ENCODE measurements around the gene HNRNPA0.
A peak's percentile ranks its signal among the peaks of the same experiment; 100 is the strongest.
"Not testable (repeated sequence)": the region's sequence is repeated elsewhere in the genome, so short reads cannot be mapped to it uniquely, and the experiment has no call there.

The HNRNPA0 gene

GRCh38 chr5:137754188-137754960, at the start of gene HNRNPA0:
HNRNPA0 (minus strand) TSS chr5:137754363; CDS start chr5:137754066, 297 bp downstream.
- Mint-ChIP-seq H3K4me3 (peak within 1 kb of the TSS; percentile 99), H3K27me3 (no peaks in the 10 kb centered on the region), H3K4me1 (ENCODE audit: low read depth) (peaks cover 15% of the 10 kb centered on the region), H3K9me3 (no peaks in the 10 kb centered on the region), H3K36me3 (ENCODE audit: low read depth) (peaks cover 42% of the 10 kb centered on the region), H3K27ac (peak within 1 kb of the TSS; percentile 100)
- intact Hi-C loops (cut with micrococcal nuclease): loop anchor here (2.0 kb wide), 1 partner anchor 278 kb away; the partner anchor contains the start of gene FAM13B

GRCh38 chr5:137802282-137803210, 48.4 kb upstream of the HNRNPA0 start:
- intact Hi-C loops (cut with micrococcal nuclease): no loop called here
- no peak overlapping the region for H3K27ac Mint-ChIP-seq
- no peak overlapping the region for H3K4me3 Mint-ChIP-seq

GRCh38 chr5:137800700-137801411, 46.7 kb upstream of the HNRNPA0 start:
- intact Hi-C loops (cut with micrococcal nuclease): no loop called here
- no peaks in the 10 kb centered on the region for H3K36me3 Mint-ChIP-seq (ENCODE audit: low read depth)
- H3K4me1 Mint-ChIP-seq (ENCODE audit: low read depth): no peaks in the 10 kb centered on the region
- H3K27me3 Mint-ChIP-seq: no peaks in the 10 kb centered on the region
- H3K4me3 Mint-ChIP-seq: no peak overlapping the region
- no peaks in the 10 kb centered on the region for H3K9me3 Mint-ChIP-seq
- H3K27ac Mint-ChIP-seq: no peak overlapping the region

More at GRCh38 chr5:137802282-137803210, 48.4 kb upstream of the HNRNPA0 start:
- Mint-ChIP-seq H3K4me1 (ENCODE audit: low read depth) (no peaks in the 10 kb centered on the region), H3K9me3 (no peaks in the 10 kb centered on the region), H3K27me3 (no peaks in the 10 kb centered on the region), H3K36me3 (ENCODE audit: low read depth) (no peaks in the 10 kb centered on the region)

- H3K9me3 Mint-ChIP-seq: no peaks in the 10 kb centered on the region
- no peaks in the 10 kb centered on the region for H3K27me3 Mint-ChIP-seq
- H3K4me3 Mint-ChIP-seq: no peak overlapping the region
- no peaks in the 10 kb centered on the region for H3K4me1 Mint-ChIP-seq (ENCODE audit: low read depth)
- no peak overlapping the region for H3K27ac Mint-ChIP-seq
- intact Hi-C loops (cut with micrococcal nuclease): no loop called here
- no peaks in the 10 kb centered on the region for H3K36me3 Mint-ChIP-seq (ENCODE audit: low read depth)
These were observed 42.1 kb upstream of the HNRNPA0 start for GRCh38 chr5:137796279-137796678.

- Mint-ChIP-seq H3K36me3 (ENCODE audit: low read depth) (no peaks in the 10 kb centered on the region), H3K4me3 (no peak overlapping the region)
- intact Hi-C loops (cut with micrococcal nuclease): no loop called here
These were observed 40.7 kb upstream of the HNRNPA0 start for GRCh38 chr5:137794863-137795262.

GRCh38 chr5:137792303-137792702, 38.1 kb upstream of the HNRNPA0 start:
- Mint-ChIP-seq H3K4me3 (no peak overlapping the region), H3K27ac (no peak overlapping the region), H3K9me3 (no peaks in the 10 kb centered on the region), H3K36me3 (ENCODE audit: low read depth) (no peaks in the 10 kb centered on the region), H3K27me3 (peaks cover 1% of the 10 kb centered on the region), H3K4me1 (ENCODE audit: low read depth) (no peaks in the 10 kb centered on the region)
- intact Hi-C loops (cut with micrococcal nuclease): no loop called here

More at GRCh38 chr5:137794863-137795262, 40.7 kb upstream of the HNRNPA0 start:
- H3K4me1 Mint-ChIP-seq (ENCODE audit: low read depth): no peaks in the 10 kb centered on the region
- no peak overlapping the region for H3K27ac Mint-ChIP-seq
- no peaks in the 10 kb centered on the region for H3K27me3 Mint-ChIP-seq
- no peaks in the 10 kb centered on the region for H3K9me3 Mint-ChIP-seq

GRCh38 chr5:137791799-137792198, 37.6 kb upstream of the HNRNPA0 start:
- Mint-ChIP-seq H3K9me3 (no peaks in the 10 kb centered on the region), H3K4me1 (ENCODE audit: low read depth) (no peaks in the 10 kb centered on the region), H3K4me3 (no peak overlapping the region), H3K36me3 (ENCODE audit: low read depth) (no peaks in the 10 kb centered on the region), H3K27me3 (peaks cover 1% of the 10 kb centered on the region), H3K27ac (no peak overlapping the region)
- intact Hi-C loops (cut with micrococcal nuclease): no loop called here

GRCh38 chr5:137791387-137791786, 37.2 kb upstream of the HNRNPA0 start:
- intact Hi-C loops (cut with micrococcal nuclease): no loop called here
- H3K36me3 Mint-ChIP-seq (ENCODE audit: low read depth): no peaks in the 10 kb centered on the region

GRCh38 chr5:137788560-137788959, 34.4 kb upstream of the HNRNPA0 start:
- H3K9me3 Mint-ChIP-seq; H3K27me3 Mint-ChIP-seq; intact Hi-C loops (cut with micrococcal nuclease); H3K4me1 Mint-ChIP-seq (ENCODE audit: low read depth); H3K27ac Mint-ChIP-seq; H3K4me3 Mint-ChIP-seq; H3K36me3 Mint-ChIP-seq (ENCODE audit: low read depth): not testable (repeated sequence)

More at GRCh38 chr5:137791387-137791786, 37.2 kb upstream of the HNRNPA0 start:
- Mint-ChIP-seq H3K9me3 (no peaks in the 10 kb centered on the region), H3K27ac (no peak overlapping the region), H3K4me1 (ENCODE audit: low read depth) (no peaks in the 10 kb centered on the region), H3K27me3 (peaks cover 1% of the 10 kb centered on the region), H3K4me3 (no peak overlapping the region)

GRCh38 chr5:137782984-137783536, 28.9 kb upstream of the HNRNPA0 start:
- H3K4me1 Mint-ChIP-seq (ENCODE audit: low read depth): no peaks in the 10 kb centered on the region
- H3K36me3 Mint-ChIP-seq (ENCODE audit: low read depth): no peaks in the 10 kb centered on the region
- no peak overlapping the region for H3K27ac Mint-ChIP-seq
- intact Hi-C loops (cut with micrococcal nuclease): no loop called here
- H3K27me3 Mint-ChIP-seq: no peaks in the 10 kb centered on the region
- H3K4me3 Mint-ChIP-seq: no peak overlapping the region
- no peaks in the 10 kb centered on the region for H3K9me3 Mint-ChIP-seq

GRCh38 chr5:137782055-137782454, 27.9 kb upstream of the HNRNPA0 start:
- Mint-ChIP-seq H3K27me3 (no peaks in the 10 kb centered on the region), H3K27ac (no peak overlapping the region), H3K4me3 (no peak overlapping the region), H3K36me3 (ENCODE audit: low read depth) (no peaks in the 10 kb centered on the region), H3K4me1 (ENCODE audit: low read depth) (no peaks in the 10 kb centered on the region), H3K9me3 (no peaks in the 10 kb centered on the region)
- intact Hi-C loops (cut with micrococcal nuclease): no loop called here

- H3K27ac Mint-ChIP-seq: no peak overlapping the region
- H3K4me1 Mint-ChIP-seq (ENCODE audit: low read depth): no peaks in the 10 kb centered on the region
- intact Hi-C loops (cut with micrococcal nuclease): loop anchor here (5.0 kb wide), 1 partner anchor 353 kb away; no protein-coding TSS in a partner anchor
- no peaks in the 10 kb centered on the region for H3K36me3 Mint-ChIP-seq (ENCODE audit: low read depth)
- H3K27me3 Mint-ChIP-seq: no peaks in the 10 kb centered on the region
- no peaks in the 10 kb centered on the region for H3K9me3 Mint-ChIP-seq
- no peak overlapping the region for H3K4me3 Mint-ChIP-seq
These were observed 24.8 kb upstream of the HNRNPA0 start for GRCh38 chr5:137778772-137779564.

- H3K27ac Mint-ChIP-seq; H3K4me1 Mint-ChIP-seq (ENCODE audit: low read depth); H3K27me3 Mint-ChIP-seq; H3K36me3 Mint-ChIP-seq (ENCODE audit: low read depth); intact Hi-C loops (cut with micrococcal nuclease); H3K4me3 Mint-ChIP-seq: not testable (repeated sequence)
- peaks cover 36% of the 10 kb centered on the region for H3K9me3 Mint-ChIP-seq
These were observed 13.8 kb upstream of the HNRNPA0 start for GRCh38 chr5:137767937-137768336.

Data from dendritic cell treated with granulocyte-macrophage colony-stimulating factor and Interleukin-4, amounts not matched to agents 40 ng/mL and 50 ng/mL, for 4 days (primary cell).